Adrenal gland (tissue), 12 donors: ENCODE data around the gene SPATA33. TPM values are rescaled to one million over a fixed set of nuclear protein-coding genes. Genes with fewer than 3 reads are reported as not detected.

Experiments used
- DNase-seq, 7 donors: peaks; one replicate each; pipeline ENCODE4 v3.0.0-alpha.2; 2019 to 2020
- H3K27ac ChIP-seq, 5 donors: fragments of 200-600 bp; sonication (generic) in 4 of 5; 1 replicate in 3 of 5; 2 replicates in 2 of 5; pipeline versions ENCODE4 v1.5.1 to v1.8.0; 2016 to 2020; ENCODE audit warnings: mild to moderate bottlenecking in 1 of 5
- H3K27me3 ChIP-seq: fragments of 200-600 bp; 2 replicates; pipeline ENCODE4 v1.8.0; 2021
- H3K36me3 ChIP-seq, 2 donors: fragments of 200-600 bp; replicated peaks in 1 of 2; 1 replicate in 1 of 2; 2 replicates in 1 of 2; pipeline versions ENCODE4 v1.5.1 to v1.8.0; 2018 to 2022
- H3K4me1 ChIP-seq, 2 donors: fragments of 200-600 bp; replicated peaks in 1 of 2; 1 replicate in 1 of 2; 2 replicates in 1 of 2; pipeline versions ENCODE4 v1.5.1 to v1.8.0; 2018 to 2021
- H3K4me3 ChIP-seq, 4 donors: fragments of 200-600 bp; sonication (generic) in 3 of 4; one replicate each; pipeline ENCODE4 v1.5.1; 2016 to 2018
- H3K9me3 ChIP-seq, 3 donors: fragments of 200-600 bp; sonication (generic) in 1 of 3; replicated peaks in 1 of 3; 1 replicate in 2 of 3; 2 replicates in 1 of 3; pipeline versions ENCODE4 v1.5.1 to v1.8.0; 2016 to 2021
- POLR2A ChIP-seq, 2 donors: fragments of 450-650 bp; IDR thresholded peaks; one replicate each; pipeline ENCODE4 v1.6.1; 2017; ENCODE audit warnings: antibody characterized with exemption in 2 of 2, mild to moderate bottlenecking in 2 of 2, moderate library complexity in 1 of 2
- whole genome bisulfite sequencing, 4 donors: extraction: QIAGEN DNeasy Blood & Tissue Kit in 2 of 4; methylation state at CpG; one replicate each; pipeline versions ENCODE4 v1.1.5 to v1.1.7; 2013 to 2017; 5-methylcytosine and 5-hydroxymethylcytosine counted together
- intact Hi-C, 2 donors: fragments of 100-400 bp; cut with DNase I; formaldehyde crosslinking; loops; one replicate each; pipeline versions ENCODE4 v1.14.1 to v1.15.0; 2022 to 2023
- polyA plus RNA-seq, 3 donors: library from polyadenylated mRNA; stranded (reverse); fragments of 200-250 nt in 2 of 3; fragments of 350-450 nt in 1 of 3; fragmentation: Illumina TruSeq in 1 of 3; extraction: RNeasy Lipid Tissue Mini Kit (QIAGEN cat#74804) in 1 of 3; gene quantifications; one replicate each; pipeline ENCODE4 v1.2.3, GENCODE V29; 2013 to 2014
- total RNA-seq, 9 donors: library from RNA; depleted of rRNA in 4 of 9; stranded (reverse); fragments of >200 nt in 4 of 9; fragments of 120-200 nt in 1 of 9; fragmentation: NEBNext Ultra II Directional in 1 of 9; extraction: Animal tissue kit (Norgen Biotek cat#: 25700) in 1 of 9; gene quantifications; one replicate each; pipeline versions ENCODE4 v1.1.0 to v1.2.4, GENCODE V29; 2013 to 2023
- TF ChIP-seq, protein P1 (sequence below), 6 experiments: fragments of 450-650 bp in 4 of 6; fragments of 200-600 bp in 2 of 6; sonication (generic) in 1 of 6; IDR thresholded peaks; 1 replicate in 5 of 6; 2 replicates in 1 of 6; pipeline versions ENCODE4 v1.5.1 to v1.8.0; 2016 to 2021; ENCODE audit warnings: antibody characterized with exemption in 6 of 6, mild to moderate bottlenecking in 2 of 6, moderate library complexity in 1 of 6
- donor health status: healthy with polysubstance abuse.
- donor health status: Bipolar disorder and iron deficiency.
- donor health status: DM: yes; HTN: yes; CAD: no.
- donor health status: DM: no; HTN: no; CAD: no.
- donor health status: DM: no; HTN: no; CAD: no.
- donor health status: DM: yes; HTN: yes; CAD: no.

The SPATA33 gene
- total and polyA plus RNA-seq, 12 donors = 1.9 to 13.5 (median 4.8) TPM

DNA sequence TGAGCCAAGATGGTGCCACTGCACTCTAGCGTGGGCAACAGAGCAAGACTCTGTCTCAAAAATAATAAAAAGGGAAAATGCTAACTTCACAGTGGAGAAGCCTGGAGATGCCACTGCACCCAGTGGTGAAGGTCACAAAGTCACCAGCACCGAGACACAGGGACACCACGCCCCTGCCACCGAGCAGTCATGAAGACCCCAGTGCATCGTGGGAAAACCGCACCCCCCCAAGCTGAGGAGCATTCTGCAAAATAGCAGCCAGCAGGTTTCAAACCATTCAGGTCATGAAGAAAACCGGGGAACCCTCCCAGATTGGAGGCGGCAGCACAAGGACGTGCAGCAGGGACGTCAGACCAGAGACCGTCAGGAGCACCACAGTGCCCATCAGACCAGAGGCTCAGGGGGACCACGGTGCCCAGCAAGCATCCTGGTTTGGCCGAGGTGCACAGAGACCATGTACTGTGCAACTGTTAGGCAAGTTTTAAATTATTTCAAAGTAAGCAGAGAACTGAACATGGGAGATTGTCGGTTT lies 13.8 kb upstream of the SPATA33 start:
- no peak for DNase-seq
- intact Hi-C loops = loop anchor here in 1 of 2 donors (5.0 to 10.0 kb wide), 2 partner anchors 67 to 409 kb away; partner anchors contain the start of gene CPNE7
- Histone ChIP-seq H3K4me1 (peaks cover 0 to 9% of the 10 kb centered on the region in 2 donors), H3K4me3 (no peak overlapping the region), H3K36me3 (peaks cover 0 to 29% of the 10 kb centered on the region in 2 donors), H3K27me3 (no peaks in the 10 kb centered on the region), H3K27ac (no peak overlapping the region), H3K9me3 (no peaks in the 10 kb centered on the region)
- no peak for TF ChIP-seq POLR2A (IDR thresholded peaks at IDR 0.05)
- TF ChIP-seq, protein P1, sequence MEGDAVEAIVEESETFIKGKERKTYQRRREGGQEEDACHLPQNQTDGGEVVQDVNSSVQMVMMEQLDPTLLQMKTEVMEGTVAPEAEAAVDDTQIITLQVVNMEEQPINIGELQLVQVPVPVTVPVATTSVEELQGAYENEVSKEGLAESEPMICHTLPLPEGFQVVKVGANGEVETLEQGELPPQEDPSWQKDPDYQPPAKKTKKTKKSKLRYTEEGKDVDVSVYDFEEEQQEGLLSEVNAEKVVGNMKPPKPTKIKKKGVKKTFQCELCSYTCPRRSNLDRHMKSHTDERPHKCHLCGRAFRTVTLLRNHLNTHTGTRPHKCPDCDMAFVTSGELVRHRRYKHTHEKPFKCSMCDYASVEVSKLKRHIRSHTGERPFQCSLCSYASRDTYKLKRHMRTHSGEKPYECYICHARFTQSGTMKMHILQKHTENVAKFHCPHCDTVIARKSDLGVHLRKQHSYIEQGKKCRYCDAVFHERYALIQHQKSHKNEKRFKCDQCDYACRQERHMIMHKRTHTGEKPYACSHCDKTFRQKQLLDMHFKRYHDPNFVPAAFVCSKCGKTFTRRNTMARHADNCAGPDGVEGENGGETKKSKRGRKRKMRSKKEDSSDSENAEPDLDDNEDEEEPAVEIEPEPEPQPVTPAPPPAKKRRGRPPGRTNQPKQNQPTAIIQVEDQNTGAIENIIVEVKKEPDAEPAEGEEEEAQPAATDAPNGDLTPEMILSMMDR (IDR thresholded peaks at IDR 0.05) = no peak
- 62 to 79% (median 68%) methylated on average over 13 to 14 of the region's 14 CpGs for WGBS, 4 donors

DNA sequence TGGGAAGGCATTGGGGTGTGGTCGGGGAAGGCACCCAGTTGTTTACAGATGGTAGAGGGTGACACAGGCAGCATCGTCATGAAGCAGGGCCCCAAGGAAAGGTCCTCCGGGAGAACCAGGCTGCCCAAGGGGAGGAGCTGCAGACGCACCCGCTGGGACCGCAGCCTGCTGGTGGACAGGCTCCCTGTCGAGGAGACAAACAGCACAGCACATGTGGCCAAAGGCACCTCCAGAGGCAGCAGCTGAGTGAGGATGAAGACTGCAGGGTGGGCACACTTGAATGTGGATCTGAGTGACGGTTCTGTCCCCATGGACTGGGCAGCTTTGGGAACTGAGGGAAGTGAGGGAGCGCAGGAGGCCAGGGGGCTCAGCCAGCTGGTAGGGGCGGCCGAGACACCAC lies 12.5 kb upstream of the SPATA33 start:
- H3K4me1 ChIP-seq = peaks cover 0 to 9% of the 10 kb centered on the region in 2 donors
- peaks cover 0 to 29% of the 10 kb centered on the region in 2 donors for H3K36me3 ChIP-seq
- no peaks in the 10 kb centered on the region for H3K9me3 ChIP-seq
- intact Hi-C loops = loop anchor here in 1 of 2 donors (10.0 kb wide), 1 partner anchor 410 kb away; no protein-coding TSS in a partner anchor
- H3K27ac ChIP-seq = no peak overlapping the region
- H3K27me3 ChIP-seq = no peaks in the 10 kb centered on the region
- 81 to 90% (median 87%) methylated on average over 6 to 11 of the region's 11 CpGs for WGBS, 4 donors
- H3K4me3 ChIP-seq = no peak overlapping the region
- TF ChIP-seq, protein P1 (IDR thresholded peaks at IDR 0.05) = no peak
- TF ChIP-seq POLR2A (IDR thresholded peaks at IDR 0.05) = no peak
- no peak for DNase-seq

DNA sequence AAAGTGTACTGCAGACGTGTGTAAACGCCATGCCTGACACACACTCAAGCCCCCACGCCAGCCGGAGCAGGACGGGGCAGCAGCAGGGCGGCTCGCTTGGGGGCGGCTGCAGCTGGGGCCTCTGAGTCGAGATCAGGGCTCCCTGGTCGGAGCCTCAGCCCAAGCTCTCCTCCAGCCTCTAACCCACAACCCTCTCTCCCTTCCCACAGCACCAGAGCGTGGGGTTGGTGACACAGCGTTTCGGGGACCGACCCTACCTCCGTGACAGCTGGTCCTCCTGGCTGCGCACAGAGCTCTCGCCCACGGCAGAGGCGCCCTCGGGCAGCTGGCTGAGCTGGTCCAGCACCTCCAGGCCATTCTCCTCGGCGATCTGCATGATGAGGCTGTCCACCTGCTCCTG lies 11.4 kb upstream of the SPATA33 start:
- no peaks in the 10 kb centered on the region for H3K27me3 ChIP-seq
- no peak overlapping the region for H3K27ac ChIP-seq
- WGBS, 4 donors = 93 to 95% (median 95%) methylated on average over 10 to 22 of the region's 22 CpGs
- intact Hi-C loops = loop anchor here in 1 of 2 donors (10.0 kb wide), 1 partner anchor 411 kb away; no protein-coding TSS in a partner anchor
- no peak for TF ChIP-seq POLR2A (IDR thresholded peaks at IDR 0.05)
- TF ChIP-seq, protein P1 (IDR thresholded peaks at IDR 0.05) = no peak
- H3K9me3 ChIP-seq = no peaks in the 10 kb centered on the region
- DNase-seq = no peak
- no peaks in the 10 kb centered on the region for H3K4me1 ChIP-seq
- no peak overlapping the region for H3K4me3 ChIP-seq
- H3K36me3 ChIP-seq = peaks cover 0 to 35% of the 10 kb centered on the region in 2 donors

DNA sequence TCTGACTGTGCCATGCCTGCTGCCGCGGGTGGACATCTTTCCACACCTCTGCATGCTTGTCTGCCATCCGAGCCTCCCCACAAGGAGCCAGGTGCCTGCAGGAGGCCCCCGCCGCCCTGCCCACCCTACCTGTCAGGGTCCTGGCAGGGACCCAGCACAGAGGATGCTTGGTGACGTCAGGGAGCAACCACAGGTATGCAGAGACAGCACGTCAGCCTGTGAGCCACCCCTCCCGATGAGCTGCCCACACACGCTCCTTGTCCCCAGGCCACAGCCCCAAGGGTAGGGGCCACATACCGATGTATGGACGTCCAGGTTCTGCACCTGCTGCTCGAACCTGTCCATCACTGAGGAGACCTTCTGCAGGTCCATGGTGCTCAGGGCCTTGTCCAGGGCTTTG lies 10.7 kb upstream of the SPATA33 start:
- WGBS, 4 donors = 89 to 92% (median 90%) methylated on average over 9 to 12 of the region's 12 CpGs
- no peak for DNase-seq
- Histone ChIP-seq H3K9me3 (no peaks in the 10 kb centered on the region), H3K27ac (no peak overlapping the region), H3K4me1 (no peaks in the 10 kb centered on the region), H3K27me3 (no peaks in the 10 kb centered on the region), H3K36me3 (peaks cover 0 to 41% of the 10 kb centered on the region in 2 donors), H3K4me3 (no peak overlapping the region)
- TF ChIP-seq, protein P1 (IDR thresholded peaks at IDR 0.05) = no peak
- TF ChIP-seq POLR2A (IDR thresholded peaks at IDR 0.05) = no peak
- intact Hi-C loops = loop anchor here in 1 of 2 donors (10.0 kb wide), 1 partner anchor 412 kb away; no protein-coding TSS in a partner anchor
